ENCODE data around the gene ADTRP. TPM values are rescaled to one million over a fixed set of nuclear protein-coding genes. Genes with fewer than 3 reads are reported as not detected.
"Not testable (repeated sequence)": the region's sequence is repeated elsewhere in the genome, so short reads cannot be mapped to it uniquely, and the experiment has no call there.

Gene ADTRP
- total RNA-seq, 1 experiment from 2014 or later: 0.50 TPM

DNA sequence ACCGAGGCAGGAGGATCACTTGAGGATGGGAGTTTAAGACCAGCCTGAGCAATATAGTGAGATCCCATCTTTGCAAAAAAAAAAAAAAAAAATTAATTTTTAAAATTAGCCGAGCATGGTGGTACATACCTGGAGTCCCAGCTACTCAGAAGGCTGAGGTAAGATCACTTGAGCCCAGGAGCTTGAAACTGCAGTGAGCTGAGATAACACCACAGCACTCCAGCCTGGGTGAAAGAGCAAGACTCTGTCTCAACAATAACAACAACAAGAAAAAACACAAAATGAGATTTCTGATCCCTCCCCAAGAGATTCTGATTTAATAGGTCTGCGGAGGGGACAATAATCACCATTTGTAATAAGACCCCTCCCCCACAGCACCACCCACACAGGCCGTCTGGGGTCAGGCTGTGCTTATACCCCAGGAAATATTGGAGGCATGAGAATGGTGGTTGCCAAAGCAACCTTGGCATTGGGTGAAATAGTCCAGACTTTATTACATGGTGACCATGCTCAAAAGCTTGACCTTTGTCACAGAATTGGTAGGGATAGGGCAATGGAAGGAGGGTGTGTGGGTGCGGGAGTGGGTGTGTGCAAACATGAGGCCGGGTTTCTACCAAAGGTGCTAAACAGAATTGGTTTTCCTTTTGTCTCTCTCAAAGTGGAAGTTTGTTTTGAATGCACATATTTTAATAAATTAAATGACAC, 24.4 kb upstream of the ADTRP start (continued):
- TF ChIP-seq SMAD4 (CRISPR knock-in tag; IDR thresholded peaks at IDR 0.05) (no peak), ZNF138 (CRISPR knock-in tag; conservative IDR thresholded peaks at IDR 0.05) (no peak)

DNA sequence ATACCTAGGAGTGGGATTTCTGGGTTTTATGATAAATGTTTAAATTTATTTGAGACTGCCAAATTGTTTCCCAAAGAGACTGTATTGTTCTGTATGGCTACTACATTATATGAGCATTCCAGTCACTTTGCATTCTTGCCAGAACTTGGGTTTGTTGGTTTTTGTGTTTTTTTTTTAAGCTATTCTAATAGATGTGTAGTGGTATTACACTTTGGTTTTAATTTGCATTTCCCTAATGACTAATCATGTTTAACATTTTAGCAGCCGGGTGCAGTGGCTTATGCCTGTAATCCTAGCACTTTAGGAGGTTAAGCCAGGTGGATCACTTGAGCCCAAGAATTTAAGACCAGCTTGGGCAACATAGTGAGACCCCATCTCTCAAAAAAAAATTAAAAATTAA, 21.9 kb upstream of the ADTRP start:
- H3K36me3 Mint-ChIP-seq; CTCF ChIA-PET; ATAC-seq; H3K27me3 Mint-ChIP-seq (ENCODE audit: low read depth); POLR2A ChIA-PET; DNase-seq (ENCODE audit: low spot score); H3K4me3 Mint-ChIP-seq; H3K9me3 Mint-ChIP-seq; H3K27ac Mint-ChIP-seq: not testable (repeated sequence)
- H3K4me1 Mint-ChIP-seq: peaks cover 19% of the 10 kb centered on the region

DNA sequence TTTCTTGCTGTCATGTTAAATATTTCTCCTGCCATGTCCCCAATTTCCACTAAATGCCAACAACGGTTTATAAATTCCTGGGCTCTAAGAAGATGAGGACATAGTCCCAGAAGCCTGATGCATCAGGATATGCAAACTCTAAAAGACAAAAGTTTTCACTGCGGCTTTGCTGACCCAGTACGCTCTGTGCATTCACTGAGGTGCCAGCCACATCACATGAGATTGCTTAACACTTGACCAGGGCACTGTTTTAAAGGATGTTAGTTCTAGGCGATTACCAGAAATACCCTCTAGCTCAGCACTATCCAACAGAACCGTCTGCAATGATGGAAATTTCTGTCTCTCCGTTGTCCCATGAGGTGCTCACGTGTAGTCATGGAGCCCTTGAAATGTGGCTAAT, 19.9 kb upstream of the ADTRP start:
- TF ChIP-seq, protein P1, sequence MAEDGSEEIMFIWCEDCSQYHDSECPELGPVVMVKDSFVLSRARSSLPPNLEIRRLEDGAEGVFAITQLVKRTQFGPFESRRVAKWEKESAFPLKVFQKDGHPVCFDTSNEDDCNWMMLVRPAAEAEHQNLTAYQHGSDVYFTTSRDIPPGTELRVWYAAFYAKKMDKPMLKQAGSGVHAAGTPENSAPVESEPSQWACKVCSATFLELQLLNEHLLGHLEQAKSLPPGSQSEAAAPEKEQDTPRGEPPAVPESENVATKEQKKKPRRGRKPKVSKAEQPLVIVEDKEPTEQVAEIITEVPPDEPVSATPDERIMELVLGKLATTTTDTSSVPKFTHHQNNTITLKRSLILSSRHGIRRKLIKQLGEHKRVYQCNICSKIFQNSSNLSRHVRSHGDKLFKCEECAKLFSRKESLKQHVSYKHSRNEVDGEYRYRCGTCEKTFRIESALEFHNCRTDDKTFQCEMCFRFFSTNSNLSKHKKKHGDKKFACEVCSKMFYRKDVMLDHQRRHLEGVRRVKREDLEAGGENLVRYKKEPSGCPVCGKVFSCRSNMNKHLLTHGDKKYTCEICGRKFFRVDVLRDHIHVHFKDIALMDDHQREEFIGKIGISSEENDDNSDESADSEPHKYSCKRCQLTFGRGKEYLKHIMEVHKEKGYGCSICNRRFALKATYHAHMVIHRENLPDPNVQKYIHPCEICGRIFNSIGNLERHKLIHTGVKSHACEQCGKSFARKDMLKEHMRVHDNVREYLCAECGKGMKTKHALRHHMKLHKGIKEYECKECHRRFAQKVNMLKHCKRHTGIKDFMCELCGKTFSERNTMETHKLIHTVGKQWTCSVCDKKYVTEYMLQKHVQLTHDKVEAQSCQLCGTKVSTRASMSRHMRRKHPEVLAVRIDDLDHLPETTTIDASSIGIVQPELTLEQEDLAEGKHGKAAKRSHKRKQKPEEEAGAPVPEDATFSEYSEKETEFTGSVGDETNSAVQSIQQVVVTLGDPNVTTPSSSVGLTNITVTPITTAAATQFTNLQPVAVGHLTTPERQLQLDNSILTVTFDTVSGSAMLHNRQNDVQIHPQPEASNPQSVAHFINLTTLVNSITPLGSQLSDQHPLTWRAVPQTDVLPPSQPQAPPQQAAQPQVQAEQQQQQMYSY (CRISPR knock-in tag; IDR thresholded peaks at IDR 0.05): no peak
- TF ChIP-seq, protein P2, sequence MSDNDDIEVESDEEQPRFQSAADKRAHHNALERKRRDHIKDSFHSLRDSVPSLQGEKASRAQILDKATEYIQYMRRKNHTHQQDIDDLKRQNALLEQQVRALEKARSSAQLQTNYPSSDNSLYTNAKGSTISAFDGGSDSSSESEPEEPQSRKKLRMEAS (CRISPR knock-in tag; IDR thresholded peaks at IDR 0.05): no peak
- TF ChIP-seq NR2C2 (CRISPR knock-in tag; IDR thresholded peaks at IDR 0.05) (no peak), NFATC4 (CRISPR knock-in tag; IDR thresholded peaks at IDR 0.05) (no peak), ZBTB21 (CRISPR knock-in tag; IDR thresholded peaks at IDR 0.05; ENCODE audit: borderline replicate concordance) (no peak), TEAD4 (CRISPR knock-in tag; IDR thresholded peaks at IDR 0.05) (no peak), CBFB (CRISPR knock-in tag; IDR thresholded peaks at IDR 0.05; ENCODE audit: low read depth) (no peak), SMAD4 (CRISPR knock-in tag; IDR thresholded peaks at IDR 0.05) (no peak), JAZF1 (CRISPR knock-in tag; IDR thresholded peaks at IDR 0.05) (no peak), MYBL2 (CRISPR knock-in tag; IDR thresholded peaks at IDR 0.05) (no peak)
- TF ChIP-seq, protein P3, sequence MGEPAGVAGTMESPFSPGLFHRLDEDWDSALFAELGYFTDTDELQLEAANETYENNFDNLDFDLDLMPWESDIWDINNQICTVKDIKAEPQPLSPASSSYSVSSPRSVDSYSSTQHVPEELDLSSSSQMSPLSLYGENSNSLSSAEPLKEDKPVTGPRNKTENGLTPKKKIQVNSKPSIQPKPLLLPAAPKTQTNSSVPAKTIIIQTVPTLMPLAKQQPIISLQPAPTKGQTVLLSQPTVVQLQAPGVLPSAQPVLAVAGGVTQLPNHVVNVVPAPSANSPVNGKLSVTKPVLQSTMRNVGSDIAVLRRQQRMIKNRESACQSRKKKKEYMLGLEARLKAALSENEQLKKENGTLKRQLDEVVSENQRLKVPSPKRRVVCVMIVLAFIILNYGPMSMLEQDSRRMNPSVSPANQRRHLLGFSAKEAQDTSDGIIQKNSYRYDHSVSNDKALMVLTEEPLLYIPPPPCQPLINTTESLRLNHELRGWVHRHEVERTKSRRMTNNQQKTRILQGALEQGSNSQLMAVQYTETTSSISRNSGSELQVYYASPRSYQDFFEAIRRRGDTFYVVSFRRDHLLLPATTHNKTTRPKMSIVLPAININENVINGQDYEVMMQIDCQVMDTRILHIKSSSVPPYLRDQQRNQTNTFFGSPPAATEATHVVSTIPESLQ (CRISPR knock-in tag; IDR thresholded peaks at IDR 0.05): no peak
- TF ChIP-seq, protein P4, sequence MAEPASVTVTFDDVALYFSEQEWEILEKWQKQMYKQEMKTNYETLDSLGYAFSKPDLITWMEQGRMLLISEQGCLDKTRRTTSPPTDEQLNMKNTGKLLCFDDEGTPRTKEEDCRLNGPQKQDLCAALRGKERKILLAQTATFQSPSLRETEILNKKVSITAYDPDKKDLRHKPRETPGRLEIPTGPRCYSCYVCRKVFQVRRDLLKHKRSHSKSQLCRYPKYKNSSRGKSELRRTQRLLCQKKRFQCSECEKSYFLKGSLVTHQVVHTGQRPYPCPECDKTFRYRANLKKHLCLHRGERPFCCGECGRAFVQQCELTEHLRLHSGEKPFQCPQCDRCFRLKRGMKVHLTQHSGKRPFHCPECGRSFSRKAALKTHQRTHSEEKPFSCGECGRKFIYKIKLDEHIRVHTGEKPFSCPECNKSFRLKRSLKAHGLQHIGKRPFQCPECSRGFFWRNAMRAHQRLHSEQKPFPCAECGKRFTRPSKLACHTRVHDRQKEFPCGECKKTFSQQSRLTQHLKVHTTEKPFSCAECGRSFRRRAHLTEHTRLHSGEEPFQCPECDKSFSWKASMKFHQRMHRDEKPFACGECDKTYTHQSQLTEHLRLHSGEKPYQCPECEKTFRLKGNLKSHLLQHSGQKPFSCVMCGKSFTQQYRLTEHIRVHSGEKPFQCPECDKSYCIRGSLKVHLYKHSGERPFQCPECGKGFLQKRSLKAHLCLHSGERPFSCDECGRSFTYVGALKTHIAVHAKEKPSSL (CRISPR knock-in tag; conservative IDR thresholded peaks at IDR 0.05): no peak
- TF ChIP-seq, protein P5, sequence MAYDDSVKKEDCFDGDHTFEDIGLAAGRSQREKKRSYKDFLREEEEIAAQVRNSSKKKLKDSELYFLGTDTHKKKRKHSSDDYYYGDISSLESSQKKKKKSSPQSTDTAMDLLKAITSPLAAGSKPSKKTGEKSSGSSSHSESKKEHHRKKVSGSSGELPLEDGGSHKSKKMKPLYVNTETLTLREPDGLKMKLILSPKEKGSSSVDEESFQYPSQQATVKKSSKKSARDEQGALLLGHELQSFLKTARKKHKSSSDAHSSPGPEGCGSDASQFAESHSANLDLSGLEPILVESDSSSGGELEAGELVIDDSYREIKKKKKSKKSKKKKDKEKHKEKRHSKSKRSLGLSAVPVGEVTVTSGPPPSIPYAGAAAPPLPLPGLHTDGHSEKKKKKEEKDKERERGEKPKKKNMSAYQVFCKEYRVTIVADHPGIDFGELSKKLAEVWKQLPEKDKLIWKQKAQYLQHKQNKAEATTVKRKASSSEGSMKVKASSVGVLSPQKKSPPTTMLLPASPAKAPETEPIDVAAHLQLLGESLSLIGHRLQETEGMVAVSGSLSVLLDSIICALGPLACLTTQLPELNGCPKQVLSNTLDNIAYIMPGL (CRISPR knock-in tag; IDR thresholded peaks at IDR 0.05): no peak
- TF ChIP-seq, protein P6, sequence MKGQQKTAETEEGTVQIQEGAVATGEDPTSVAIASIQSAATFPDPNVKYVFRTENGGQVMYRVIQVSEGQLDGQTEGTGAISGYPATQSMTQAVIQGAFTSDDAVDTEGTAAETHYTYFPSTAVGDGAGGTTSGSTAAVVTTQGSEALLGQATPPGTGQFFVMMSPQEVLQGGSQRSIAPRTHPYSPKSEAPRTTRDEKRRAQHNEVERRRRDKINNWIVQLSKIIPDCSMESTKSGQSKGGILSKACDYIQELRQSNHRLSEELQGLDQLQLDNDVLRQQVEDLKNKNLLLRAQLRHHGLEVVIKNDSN (CRISPR knock-in tag; IDR thresholded peaks at IDR 0.05): no peak
- H3K4me3 Mint-ChIP-seq: no peak overlapping the region
- POLR2A ChIA-PET: no interaction called here
- no peaks in the 10 kb centered on the region for H3K27me3 Mint-ChIP-seq (ENCODE audit: low read depth)
- no peak for DNase-seq (ENCODE audit: low spot score)
- H3K27ac Mint-ChIP-seq: no peak overlapping the region
- H3K9me3 Mint-ChIP-seq: no peaks in the 10 kb centered on the region
- peaks cover 6% of the 10 kb centered on the region for H3K4me1 Mint-ChIP-seq
- CTCF ChIA-PET: no interaction called here
- H3K36me3 Mint-ChIP-seq: no peaks in the 10 kb centered on the region
- no peak for ATAC-seq
